Epidermal melanocyte (primary cell): ENCODE measurements around the gene PCGF1.

Experiments used
- DNase-seq: peaks from one replicate; pipeline ENCODE4 v3.0.0; 2011; ENCODE audit warnings: low spot score; ENCODE audit not compliant: insufficient read length

Gene PCGF1

DNA sequence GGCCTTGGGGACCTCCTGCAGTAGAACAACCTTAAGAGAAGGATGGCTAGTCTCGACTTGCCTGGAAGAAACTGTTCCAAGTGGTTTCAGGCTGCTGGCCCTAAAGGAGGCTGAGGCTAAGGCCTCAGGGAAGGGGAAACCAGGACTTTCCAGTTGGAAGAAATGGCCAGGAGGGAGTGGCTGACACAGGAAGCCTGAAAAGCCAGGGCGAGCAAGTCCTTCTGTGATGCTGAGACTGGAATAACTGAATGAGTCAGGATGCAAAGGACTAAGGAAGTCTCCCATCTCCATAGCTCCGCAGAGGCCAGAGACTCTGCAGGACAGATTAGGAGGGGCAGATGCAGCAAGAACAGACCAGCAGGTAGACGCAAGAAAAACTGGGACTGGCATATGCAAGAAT lies 29.6 kb upstream of the PCGF1 start:
- DNase-seq: no peak

DNA sequence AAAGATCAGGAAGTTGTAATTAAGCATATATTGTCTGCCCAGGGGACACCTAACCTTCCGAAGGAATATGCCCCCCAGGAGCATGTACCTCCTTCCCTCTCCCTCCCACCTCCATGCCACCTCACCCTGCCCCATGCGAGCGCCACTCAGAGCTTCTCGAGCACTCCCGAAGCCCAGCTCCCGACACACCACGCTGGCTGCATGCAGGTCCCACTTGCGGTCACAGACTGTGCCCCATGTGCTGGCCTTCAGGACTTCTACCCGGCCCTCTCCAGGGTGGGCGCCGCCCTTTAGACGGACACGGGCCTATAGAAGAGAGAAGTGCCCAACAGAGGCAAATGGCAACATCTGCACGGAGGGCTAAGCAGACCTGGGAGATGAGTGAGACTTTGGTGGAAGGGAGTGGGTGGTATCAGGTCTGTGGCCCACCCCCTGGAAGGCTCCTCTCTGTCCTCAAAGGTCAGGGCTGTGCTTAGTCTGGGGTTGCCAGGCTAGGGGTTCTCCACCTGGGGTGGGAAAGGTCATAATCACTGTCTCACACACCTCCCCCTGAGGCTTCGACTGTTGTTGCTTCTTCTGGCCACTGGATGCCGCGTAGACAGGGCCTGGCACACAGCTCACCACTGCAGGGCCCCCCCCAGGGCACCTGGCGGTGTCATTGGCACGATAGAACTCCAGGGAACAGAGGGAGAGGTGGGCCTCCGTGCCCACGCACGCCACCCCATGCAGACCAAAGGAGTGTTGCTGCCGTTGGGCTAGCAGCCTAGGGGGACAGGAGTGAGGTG lies 28.9 kb upstream of the PCGF1 start:
- no peak for DNase-seq

DNA sequence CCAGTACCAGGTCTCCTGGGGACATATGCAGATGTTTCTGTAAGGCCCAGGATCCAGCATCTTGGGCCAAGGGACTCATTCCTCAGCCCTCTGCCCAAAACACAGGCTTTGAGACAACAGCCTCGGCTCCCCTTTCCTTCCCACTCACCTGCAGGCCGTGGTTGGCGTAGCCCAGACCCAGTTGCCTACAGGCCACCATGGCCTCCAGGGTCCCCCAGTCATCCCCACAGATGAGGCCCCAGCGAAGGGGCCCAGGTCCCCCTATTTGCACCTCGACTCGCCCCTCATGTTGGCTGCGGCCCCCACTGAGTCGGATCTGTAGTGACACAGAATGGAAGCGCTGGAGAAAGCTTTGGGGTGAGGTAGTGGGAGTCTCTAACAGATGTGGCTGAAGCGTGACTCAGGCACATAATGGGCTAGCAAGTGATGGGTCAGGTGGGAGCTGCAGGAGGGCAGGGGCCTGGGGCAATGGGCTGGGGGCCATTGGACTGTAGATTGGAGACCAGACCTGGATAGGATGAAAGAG lies 28.0 kb upstream of the PCGF1 start:
- no peak for DNase-seq

DNA sequence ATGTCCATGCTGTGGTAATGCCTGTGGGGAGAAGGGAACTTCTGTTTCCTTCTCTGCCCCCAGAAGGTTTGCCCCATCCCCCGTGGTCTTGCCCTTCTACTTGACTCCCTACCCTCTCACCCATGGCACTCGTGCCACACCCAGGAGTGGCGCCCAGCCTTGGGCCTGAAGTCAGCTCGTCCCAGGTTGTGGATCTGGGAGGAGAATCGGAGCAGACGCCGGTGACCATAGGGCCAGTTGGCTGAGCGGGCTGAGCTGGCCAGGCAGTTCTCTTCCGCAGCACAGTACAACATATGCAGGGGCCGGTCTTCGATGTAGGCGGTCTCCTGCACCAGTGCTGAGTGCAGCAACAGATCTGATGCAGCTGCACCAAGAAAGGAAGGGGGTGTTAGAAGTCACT lies 26.9 kb upstream of the PCGF1 start:
- no peak for DNase-seq

DNA sequence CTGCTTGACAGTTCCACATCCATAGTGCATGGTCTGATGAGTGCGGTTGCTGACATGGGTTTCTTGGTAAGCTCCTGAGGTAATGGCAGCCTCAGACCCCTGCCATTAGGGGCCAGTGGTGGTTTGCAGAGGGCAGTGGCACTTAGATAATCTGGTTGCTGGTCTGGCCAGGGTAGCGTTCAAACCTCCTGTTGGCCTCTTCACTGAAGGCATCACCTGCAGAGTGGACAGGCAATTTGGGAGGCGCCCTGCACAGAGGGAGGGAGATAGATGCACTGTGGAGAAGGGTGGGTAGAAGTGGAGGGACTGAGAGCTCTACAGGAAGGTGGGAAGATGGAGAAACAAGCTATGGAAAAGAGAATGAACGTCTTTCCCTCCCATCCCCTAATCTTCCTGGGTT lies 26.0 kb upstream of the PCGF1 start:
- no peak for DNase-seq

DNA sequence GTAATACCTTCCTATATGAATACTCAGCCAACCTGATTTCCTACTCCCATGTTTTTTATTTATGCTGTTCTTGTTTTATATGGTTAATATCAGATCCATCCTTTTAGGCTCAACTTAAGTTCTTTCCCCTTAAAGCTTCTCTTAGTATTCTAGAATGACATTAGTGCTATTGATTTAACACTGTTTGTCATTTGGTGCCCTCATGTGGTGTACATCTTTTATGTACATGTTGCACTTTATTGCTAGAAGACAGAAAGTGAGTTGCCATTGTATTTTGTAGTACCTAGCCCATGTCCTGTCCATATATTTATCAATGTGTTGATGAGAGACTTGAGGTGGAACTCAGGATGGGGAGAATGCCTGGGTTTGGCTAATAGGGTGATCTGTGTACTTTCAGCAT lies 24.7 kb upstream of the PCGF1 start:
- no peak for DNase-seq

DNA sequence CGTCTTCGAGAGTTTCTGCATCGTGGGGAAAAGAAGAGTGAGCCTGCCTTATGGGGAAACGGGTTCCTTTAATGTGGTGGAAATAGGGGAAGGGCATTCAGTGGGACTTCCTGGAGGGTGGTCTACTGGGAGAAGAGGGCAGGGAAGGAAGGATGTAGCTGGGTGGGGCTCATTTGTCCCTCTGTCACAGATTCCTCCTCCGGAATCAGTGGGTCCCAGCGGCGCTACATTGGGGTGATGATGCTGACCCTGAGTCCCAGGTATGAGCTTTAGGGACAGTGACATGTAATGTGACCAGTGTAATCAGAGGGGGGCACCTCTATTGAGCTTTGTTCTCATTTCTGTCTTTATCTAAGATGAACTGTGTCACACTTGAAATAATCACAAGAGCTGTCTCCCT lies 24.2 kb upstream of the PCGF1 start:
- DNase-seq: no peak

DNA sequence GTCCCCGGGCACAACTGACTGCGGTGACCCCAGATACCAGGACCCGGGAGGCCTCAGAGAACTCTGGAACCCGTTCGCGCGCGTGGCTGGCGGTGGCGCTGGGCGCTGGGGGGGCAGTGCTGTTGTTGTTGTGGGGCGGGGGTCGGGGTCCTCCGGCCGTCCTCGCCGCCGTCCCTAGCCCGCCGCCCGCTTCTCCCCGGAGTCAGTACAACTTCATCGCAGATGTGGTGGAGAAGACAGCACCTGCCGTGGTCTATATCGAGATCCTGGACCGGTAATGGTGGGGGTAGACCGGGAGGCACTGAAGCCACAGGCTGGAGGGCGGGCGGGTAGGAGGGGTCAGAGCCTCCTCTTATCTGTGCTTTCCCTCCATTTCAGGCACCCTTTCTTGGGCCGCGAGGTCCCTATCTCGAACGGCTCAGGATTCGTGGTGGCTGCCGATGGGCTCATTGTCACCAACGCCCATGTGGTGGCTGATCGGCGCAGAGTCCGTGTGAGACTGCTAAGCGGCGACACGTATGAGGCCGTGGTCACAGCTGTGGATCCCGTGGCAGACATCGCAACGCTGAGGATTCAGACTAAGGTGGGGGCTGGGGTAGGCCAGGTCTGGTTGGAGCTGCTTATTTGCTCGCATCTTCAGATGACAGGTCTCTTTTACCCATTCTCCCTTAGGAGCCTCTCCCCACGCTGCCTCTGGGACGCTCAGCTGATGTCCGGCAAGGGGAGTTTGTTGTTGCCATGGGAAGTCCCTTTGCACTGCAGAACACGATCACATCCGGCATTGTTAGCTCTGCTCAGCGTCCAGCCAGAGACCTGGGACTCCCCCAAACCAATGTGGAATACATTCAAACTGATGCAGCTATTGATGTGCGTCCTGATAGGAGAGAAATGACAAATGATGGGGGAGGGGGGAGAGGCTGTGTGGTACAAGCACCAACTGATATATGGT lies 23.0 kb upstream of the PCGF1 start:
- no peak for DNase-seq

DNA sequence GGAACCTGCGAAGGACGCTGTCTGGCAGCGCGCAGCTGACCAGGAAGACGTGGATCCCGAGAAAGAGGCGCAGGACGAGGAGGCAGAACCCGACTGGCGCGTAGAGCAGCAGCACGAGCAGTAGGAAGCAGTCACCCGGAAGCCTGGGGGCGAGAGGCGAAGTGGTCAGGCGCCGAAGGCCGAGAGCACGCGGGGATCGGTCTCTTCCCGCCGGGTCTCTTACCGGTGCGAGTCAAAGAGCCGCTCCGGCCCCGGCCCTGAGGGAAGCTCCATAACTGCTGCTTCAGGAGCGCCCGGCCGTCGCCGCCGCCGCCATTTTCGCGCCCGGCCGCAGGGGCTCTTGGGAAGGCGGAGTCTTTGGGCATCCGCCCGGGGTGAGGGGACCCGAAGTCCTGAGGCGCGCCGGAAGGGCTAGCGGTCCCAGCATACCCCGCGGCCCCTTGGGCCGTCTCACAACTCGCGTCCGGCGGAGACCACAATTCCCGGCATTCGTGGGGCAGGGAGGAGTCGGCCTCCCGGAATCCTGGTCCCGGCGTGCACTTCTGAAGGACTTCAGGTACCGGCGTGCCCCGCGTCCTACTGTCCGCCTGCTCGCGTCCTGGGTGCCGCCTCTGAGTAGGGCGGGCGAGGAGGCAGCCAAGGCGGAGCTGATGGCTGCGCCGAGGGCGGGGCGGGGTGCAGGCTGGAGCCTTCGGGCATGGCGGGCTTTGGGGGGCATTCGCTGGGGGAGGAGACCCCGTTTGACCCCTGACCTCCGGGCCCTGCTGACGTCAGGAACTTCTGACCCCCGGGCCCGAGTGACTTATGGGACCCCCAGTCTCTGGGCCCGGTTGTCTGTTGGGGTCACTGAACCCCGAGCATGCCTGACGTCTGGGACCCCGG lies 22.1 kb upstream of the PCGF1 start, which contains the start of the genes AUP1 and HTRA2:
AUP1 (minus strand) TSS at position 350 of the 882 bp plus-strand sequence; CDS start at position 273, 77 bp downstream.
HTRA2 (plus strand) TSS at position 577 of the 882 bp plus-strand sequence; CDS start at position 651, 74 bp downstream.
- DNase-seq: peak; percentile 99

DNA sequence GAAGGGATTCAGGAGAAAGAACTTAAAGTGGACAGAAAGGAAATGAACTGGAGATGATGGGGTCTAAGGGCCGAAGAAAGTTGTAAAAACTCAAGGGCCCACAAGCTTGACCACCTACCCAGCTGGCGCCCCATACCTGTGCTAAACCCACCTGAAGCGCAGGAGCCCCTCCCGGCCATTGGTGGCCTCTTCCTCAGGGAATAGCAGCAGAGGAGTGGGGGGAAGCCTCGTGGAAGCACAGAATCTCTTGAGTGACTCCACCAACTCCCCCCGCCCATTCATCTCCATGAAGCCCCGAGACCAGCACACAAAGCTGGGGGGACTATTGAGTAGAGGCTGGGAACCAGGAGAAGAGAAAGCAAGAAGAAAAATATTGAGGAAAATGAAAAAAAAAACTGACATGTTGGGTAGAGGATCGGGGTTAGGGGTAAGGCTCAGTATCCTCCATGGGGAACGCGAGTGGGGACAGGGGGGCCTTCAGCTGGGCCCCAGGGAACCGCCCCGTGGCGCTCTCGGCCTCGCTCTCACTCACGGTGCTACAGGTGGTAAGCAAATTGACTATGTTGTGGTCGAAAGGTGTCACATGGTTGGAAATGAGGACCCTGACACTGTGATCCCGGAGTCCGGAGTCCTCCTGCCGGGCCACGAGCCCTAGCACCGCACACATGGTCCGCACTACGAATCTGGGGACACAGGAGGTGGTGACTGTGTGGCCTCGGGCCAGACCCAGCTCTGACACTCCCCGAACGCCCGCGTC lies 21.3 kb upstream of the PCGF1 start:
- DNase-seq: no peak

DNA sequence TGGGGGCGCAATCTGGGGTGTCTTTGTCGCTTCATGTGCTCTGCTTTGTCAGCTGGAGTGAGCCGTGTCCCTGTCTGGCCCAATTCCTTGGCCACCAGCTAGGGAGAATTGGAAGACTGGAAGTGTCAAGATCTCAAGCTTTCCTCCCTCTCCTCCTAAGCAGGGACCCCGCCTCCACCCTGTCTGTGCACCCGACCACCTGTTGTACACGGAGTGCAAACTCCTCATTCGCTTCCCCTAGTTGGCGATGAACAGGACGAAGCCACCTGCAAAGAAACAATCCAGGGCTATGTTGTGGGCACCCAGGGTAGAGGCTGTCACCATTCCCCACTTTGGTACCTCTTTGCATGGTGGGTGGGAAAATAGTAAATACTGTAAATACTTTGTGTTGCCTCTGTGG lies 20.2 kb upstream of the PCGF1 start:
- DNase-seq: no peak

DNA sequence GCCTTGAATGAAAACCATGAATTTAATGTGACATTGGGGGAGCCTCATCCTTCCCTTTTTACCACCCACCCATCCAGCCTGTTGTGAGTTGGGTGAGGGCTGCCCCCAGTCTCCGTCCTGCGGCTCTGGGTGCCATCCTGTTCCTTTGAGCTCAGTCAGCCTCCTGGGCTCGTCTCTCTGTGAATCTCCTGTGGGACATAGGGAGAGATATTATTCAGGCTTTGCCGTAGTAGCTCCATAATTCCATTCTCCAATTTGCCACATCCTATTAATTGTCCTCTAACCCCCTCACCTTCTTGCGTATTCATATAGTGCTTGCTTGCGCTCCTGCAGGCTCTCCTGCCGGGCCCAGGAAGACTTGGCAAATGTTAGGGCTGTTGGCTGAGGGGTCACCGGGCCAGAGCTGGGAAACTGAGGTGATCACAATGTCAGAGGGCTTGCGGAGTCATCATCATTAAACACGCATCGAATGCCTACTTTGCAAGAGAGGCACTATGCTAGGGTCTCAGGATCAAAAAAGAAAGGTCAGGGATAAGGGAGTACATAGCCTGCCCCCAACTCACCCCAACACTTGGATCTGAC lies 19.2 kb upstream of the PCGF1 start:
- DNase-seq: no peak

DNA sequence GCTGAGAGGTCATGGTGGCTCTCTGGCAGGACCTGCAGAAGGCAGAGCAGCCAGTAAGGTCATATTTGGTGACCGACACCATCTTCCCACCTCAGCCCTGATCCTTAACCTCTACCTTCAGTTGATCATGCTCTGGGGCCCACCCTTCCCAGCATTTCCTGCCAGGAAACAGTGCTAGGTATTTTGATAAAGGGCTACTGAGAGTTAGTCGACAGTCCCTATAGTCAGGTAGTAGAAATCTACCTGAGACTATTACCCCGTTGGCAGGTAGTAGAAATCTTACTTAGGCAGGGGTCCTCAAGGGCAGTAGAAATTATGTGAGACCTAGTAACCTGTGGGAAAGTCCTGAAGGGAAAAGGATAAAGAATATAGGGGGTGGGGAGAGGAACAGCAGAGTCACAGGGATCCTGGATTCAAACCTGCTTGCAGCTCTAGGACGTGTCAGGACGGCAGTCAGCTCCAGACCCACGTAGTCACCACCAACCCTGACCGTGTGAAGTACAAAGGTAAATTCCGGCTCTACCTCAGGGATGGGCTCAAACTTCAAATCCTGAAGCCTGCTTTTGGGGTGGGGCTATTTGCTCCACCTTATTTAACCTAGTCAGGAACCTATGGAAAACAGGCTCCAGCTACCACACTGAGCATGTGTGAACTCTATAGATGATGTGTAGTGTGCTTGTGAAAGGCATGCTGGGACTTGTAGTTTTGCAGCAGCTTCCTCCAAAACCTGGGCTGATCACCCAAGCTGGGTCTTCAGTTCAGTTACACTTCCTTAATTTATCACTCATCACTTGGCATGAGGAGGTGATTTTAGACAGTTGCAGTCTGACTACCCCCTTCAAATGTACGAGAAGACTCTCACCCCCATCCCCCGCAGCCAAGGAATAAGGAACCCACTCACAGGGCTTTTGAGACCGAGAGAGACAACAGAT lies 18.5 kb upstream of the PCGF1 start, which contains the start of gene DQX1:
DQX1 (minus strand) TSS at position 515 of the 932 bp plus-strand sequence; CDS start at position 13, 502 bp downstream.
- DNase-seq: no peak

DNA sequence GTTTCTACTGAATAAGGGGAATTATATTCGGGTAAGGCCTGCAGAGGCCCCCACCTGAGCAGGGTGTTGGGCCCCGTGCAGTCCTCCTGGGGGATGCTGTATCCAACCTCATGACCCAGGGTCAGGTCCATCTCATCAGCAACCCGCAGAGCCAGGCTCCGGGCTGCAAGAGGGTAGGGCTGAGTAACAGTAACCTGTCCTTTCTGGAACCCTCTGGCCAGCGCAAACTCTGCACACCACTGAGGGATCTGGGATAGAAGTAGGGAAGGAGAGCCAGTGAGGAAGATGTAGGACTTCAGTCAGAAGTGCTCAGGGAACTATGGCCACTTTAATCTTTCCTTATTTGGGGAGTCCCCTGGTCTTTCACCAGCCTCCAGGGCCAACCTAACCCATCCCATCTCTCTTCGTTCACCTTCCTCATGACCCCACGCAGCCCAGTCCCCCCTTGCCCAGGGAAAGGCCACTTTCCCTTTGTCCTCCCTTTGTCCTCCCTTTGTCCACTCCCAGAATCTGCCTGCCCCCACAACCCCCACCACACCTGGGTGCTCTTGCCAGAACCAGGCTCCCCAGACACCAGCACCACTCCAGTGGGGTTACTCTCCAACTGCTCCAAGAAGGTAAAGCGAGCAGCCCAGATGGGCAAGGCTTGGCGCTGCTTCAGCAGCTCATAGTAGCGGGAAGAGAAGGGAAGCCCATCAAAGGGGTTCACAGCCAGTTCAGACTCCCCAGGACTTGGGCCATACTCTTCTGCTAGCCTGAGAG lies 17.6 kb upstream of the PCGF1 start:
- DNase-seq: no peak

DNA sequence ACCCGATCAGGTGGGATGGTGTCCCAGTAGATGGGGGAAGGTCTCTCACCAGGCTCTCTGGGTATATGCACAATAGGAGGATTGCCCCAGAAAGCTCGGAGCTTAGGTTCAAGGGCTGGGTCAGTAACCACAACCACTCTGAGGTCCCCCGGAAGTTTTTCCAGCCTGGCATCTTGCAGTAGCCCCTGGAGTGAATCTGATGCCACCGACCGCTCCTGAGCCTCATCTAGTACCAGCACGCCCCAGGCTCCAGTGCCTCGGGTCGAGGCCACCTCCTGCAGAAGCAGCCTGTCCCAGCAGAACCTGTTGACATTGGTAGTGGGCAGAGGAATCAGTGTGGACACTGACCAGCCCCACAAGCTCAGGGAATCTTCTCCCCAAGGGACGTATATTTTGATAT lies 16.5 kb upstream of the PCGF1 start:
- DNase-seq: no peak

DNA sequence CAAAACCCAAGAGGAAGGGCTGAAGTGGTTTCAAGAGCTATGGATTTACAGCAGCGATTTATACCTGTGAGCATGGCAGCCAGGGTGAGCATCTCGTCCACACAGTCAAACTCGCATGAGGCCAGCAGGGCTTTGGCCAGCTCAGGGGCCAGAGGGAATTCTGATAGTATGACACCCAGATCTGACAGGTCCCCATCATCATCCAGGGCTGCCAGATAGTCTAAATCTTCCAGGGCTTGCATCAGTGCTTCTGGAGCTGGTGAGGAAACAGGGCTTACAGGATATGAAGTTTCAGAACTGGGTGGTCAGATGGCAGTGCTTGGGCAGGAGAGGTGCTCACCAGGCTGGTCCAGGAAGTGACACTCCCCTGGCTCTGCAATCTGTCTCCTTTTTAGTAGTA lies 15.0 kb upstream of the PCGF1 start:
- no peak for DNase-seq

DNA sequence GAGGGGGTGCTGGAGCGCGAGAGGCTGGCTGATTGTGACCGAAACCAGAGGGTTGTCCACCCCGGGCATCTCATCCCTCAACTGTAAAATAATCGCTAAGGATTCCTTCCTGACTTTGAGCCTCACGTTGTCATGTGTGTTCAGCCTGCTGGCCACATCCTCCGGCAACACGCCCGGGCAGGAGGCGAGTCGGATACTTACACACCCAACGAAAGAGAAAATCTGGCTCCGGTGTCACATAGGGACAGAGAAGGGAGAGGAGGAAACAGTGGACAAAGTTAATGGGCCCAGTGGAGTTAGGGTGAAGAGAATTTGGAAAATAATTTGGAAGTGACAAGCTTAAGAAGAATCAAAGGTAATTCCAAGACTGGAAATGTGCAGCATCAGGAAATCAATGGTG lies 9.2 kb upstream of the PCGF1 start:
- no peak for DNase-seq
